Melanocyte of skin (primary cell): ENCODE results near the gene SPDL1. TPM values are rescaled to one million over a fixed set of nuclear protein-coding genes. Genes with fewer than 3 reads are reported as not detected.

Source experiments
- small RNA-seq, 2 donors: library from RNA; depleted of rRNA; stranded (forward); fragments of <200 nt; gene quantifications; one replicate each; pipeline ENCODE3, GENCODE V24; 2012
- total RNA-seq, 2 donors: library from RNA; depleted of rRNA; stranded (reverse); fragments of >200 nt; gene quantifications; 2 replicates each; pipeline ENCODE4 v1.2.3, GENCODE V29; 2012

Gene SPDL1
- total RNA-seq = 10 to 100 TPM; 15.5 to 29.6 TPM

GRCh38 chr5:169583424-169584220, at the start of gene SPDL1:
Gene SPDL1, plus strand, starts transcription at chr5:169583773. Its CDS starts 4,644 bp downstream, at chr5:169588417.

GRCh38 chr5:169637085-169637548, 53.5 kb downstream of the SPDL1 start, which contains the start of gene DOCK2:
Gene DOCK2, plus strand, starts transcription at chr5:169637275. Its CDS starts 52 bp downstream, at chr5:169637327.

Small RNA genes lying within 50 kb of the gene (small RNA-seq; reads per million reads assigned to genes)
- 0 reads per million in 2 donors for gene RNU6-477P

Other genes starting within 250 kb of the SPDL1 start
- gene DOCK2, start 53.5 kb downstream of the SPDL1 start, total RNA-seq = 1 to 10 TPM in 1 of 2 donors, under 1 TPM in 1; 0.69 to 3.0 TPM